Activated CD8-positive, alpha-beta memory T cell treated with anti-CD3 and anti-CD28 coated beads, Interleukin-2, amount 50 U/mL, for 48 hours (primary cell): Measurements from ENCODE around the gene SYNE2.

ENCODE experiments used
- DNase-seq: peaks from one replicate; pipeline ENCODE4 v3.0.0-alpha.2; 2020

SYNE2 gene

GRCh38 chr14:63912286-63912685 lies 59.5 kb downstream of the SYNE2 start:
- DNase-seq, result no peak

- no peak for DNase-seq
Observed at GRCh38 chr14:63918411-63918810, 65.6 kb downstream of the SYNE2 start.

GRCh38 chr14:63922696-63923421 lies 70.1 kb downstream of the SYNE2 start:
- no peak for DNase-seq

- DNase-seq, result no peak
Observed at GRCh38 chr14:63923422-63923752, 70.6 kb downstream of the SYNE2 start.

GRCh38 chr14:63924375-63924774 lies 71.6 kb downstream of the SYNE2 start:
- no peak for DNase-seq

GRCh38 chr14:63926641-63927040 lies 73.8 kb downstream of the SYNE2 start:
- no peak for DNase-seq

- no peak for DNase-seq
Observed at GRCh38 chr14:63928744-63929174, 76.0 kb downstream of the SYNE2 start.

GRCh38 chr14:63933110-63933509 lies 80.3 kb downstream of the SYNE2 start:
- no peak for DNase-seq

- DNase-seq, result no peak
Observed at GRCh38 chr14:63933711-63934110, 80.9 kb downstream of the SYNE2 start.

- DNase-seq, result no peak
Observed at GRCh38 chr14:63938198-63939005, 85.6 kb downstream of the SYNE2 start.

GRCh38 chr14:63939006-63939270 lies 86.1 kb downstream of the SYNE2 start:
- DNase-seq, result no peak

- DNase-seq, result no peak
Observed at GRCh38 chr14:63940387-63940786, 87.6 kb downstream of the SYNE2 start.

- DNase-seq, result no peak
Observed at GRCh38 chr14:63941023-63941422, 88.2 kb downstream of the SYNE2 start.

GRCh38 chr14:63949696-63950095 lies 96.9 kb downstream of the SYNE2 start:
- DNase-seq, result no peak

GRCh38 chr14:63951021-63951420 lies 98.2 kb downstream of the SYNE2 start:
- DNase-seq, result no peak

- DNase-seq, result no peak
Observed at GRCh38 chr14:63951429-63951828, 98.6 kb downstream of the SYNE2 start.

GRCh38 chr14:63952053-63952932 lies 99.5 kb downstream of the SYNE2 start:
- DNase-seq, result no peak

GRCh38 chr14:63952933-63953437 lies 100.2 kb downstream of the SYNE2 start:
- DNase-seq, result no peak

GRCh38 chr14:63956326-63956725 lies 103.5 kb downstream of the SYNE2 start:
- no peak for DNase-seq

- no peak for DNase-seq
Observed at GRCh38 chr14:63960926-63961567, 108.2 kb downstream of the SYNE2 start.

GRCh38 chr14:63962906-63963305 lies 110.1 kb downstream of the SYNE2 start:
- DNase-seq, result no peak

- DNase-seq, result no peak
Observed at GRCh38 chr14:63963439-63963838, 110.6 kb downstream of the SYNE2 start.

- DNase-seq, result no peak
Observed at GRCh38 chr14:63964113-63964512, 111.3 kb downstream of the SYNE2 start.
